Upper lobe of right lung (tissue), 1 donor: ENCODE measurements around the gene LYPD6. TPM values are rescaled to one million over a fixed set of nuclear protein-coding genes. Genes with fewer than 3 reads are reported as not detected.
A peak's percentile ranks its signal among the peaks of the same experiment; 100 is the strongest.

ENCODE experiments used
- ATAC-seq: fragments of 200-7000 bp; cut with Tn5 transposase; one replicate; pipeline ENCODE4 v1.9.1; 2020; ENCODE audit warnings: mild to moderate bottlenecking, moderate library complexity
- DNase-seq: peaks from one replicate; pipeline ENCODE4 v3.0.0-alpha.2; 2020
- H3K27ac ChIP-seq: fragments of 200-600 bp; one replicate; pipeline ENCODE4 v1.8.0; 2022
- H3K27me3 ChIP-seq: fragments of 200-600 bp; one replicate; pipeline ENCODE4 v1.8.0; 2022; ENCODE audit warnings: mild to moderate bottlenecking
- H3K36me3 ChIP-seq: fragments of 200-600 bp; one replicate; pipeline ENCODE4 v1.8.0; 2022
- H3K4me1 ChIP-seq: fragments of 200-600 bp; one replicate; pipeline ENCODE4 v1.8.0; 2022
- H3K4me3 ChIP-seq: fragments of 200-600 bp; one replicate; pipeline ENCODE4 v1.8.0; 2022; ENCODE audit warnings: mild to moderate bottlenecking
- H3K9me3 ChIP-seq: fragments of 200-600 bp; one replicate; pipeline ENCODE4 v1.8.0; 2022
- intact Hi-C: fragments of 100-400 bp; cut with DNase I; formaldehyde crosslinking; loops from one replicate; pipeline ENCODE4 v1.11.0; 2022
- total RNA-seq: library from RNA; stranded (reverse); fragmentation: NEBNext Ultra II Directional; extraction: Animal tissue kit (Norgen Biotek cat#: 25700); gene quantifications from one replicate; pipeline ENCODE4 v1.2.1, GENCODE V29; 2021
- TF ChIP-seq, protein P1 (sequence below): fragments of 200-600 bp; IDR thresholded peaks from one replicate; pipeline ENCODE4 v1.8.0; 2022; ENCODE audit warnings: antibody characterized with exemption
- donor health status: DM: no; HTN: yes; CAD: no; lungs with severe emphysema.

LYPD6 gene
- total RNA-seq, 1 donor from 2014 or later: 0.29 TPM

DNA sequence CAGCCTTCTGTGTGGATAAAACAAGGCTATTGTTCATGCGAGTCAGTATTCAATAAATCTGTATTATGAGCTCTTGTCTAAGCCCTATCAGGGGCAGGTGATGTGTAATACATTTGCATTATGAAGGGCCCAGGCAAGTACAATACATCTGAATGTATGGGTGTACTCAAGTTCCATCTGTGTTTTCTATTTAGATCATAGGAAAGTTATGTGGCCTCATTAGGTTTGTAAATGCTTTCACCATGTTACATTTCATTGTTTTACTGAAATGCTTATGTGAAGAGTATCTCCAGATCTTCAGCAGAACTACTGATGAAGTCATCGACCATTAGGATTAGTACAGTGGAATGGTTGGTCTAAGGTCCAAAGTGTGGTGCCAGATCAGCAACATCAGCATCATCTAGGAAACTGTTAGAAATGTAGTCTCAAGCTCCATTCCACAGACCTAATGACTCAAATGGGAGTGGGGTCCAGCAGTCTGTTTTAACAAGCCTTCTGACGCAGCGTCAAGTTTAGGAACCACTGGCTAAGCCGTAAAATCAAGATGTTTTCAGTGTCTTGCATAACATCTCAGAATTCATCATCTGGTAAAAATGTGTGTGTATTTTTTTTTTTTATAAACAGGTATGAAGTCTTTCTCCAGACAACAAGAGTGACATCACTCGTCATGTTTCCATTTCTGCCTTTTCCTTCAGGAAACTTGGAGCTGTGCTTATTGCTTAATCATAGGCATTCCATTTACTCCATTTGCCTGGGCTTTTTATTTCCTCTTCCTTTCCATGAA lies 80.5 kb downstream of the LYPD6 start:
- ATAC-seq (no peak), DNase-seq (no peak)
- TF ChIP-seq, protein P1, sequence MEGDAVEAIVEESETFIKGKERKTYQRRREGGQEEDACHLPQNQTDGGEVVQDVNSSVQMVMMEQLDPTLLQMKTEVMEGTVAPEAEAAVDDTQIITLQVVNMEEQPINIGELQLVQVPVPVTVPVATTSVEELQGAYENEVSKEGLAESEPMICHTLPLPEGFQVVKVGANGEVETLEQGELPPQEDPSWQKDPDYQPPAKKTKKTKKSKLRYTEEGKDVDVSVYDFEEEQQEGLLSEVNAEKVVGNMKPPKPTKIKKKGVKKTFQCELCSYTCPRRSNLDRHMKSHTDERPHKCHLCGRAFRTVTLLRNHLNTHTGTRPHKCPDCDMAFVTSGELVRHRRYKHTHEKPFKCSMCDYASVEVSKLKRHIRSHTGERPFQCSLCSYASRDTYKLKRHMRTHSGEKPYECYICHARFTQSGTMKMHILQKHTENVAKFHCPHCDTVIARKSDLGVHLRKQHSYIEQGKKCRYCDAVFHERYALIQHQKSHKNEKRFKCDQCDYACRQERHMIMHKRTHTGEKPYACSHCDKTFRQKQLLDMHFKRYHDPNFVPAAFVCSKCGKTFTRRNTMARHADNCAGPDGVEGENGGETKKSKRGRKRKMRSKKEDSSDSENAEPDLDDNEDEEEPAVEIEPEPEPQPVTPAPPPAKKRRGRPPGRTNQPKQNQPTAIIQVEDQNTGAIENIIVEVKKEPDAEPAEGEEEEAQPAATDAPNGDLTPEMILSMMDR: no peak
- Histone ChIP-seq H3K4me1 (no peaks in the 10 kb centered on the region), H3K36me3 (no peaks in the 10 kb centered on the region), H3K4me3 (no peak overlapping the region), H3K27me3 (no peaks in the 10 kb centered on the region), H3K9me3 (no peaks in the 10 kb centered on the region), H3K27ac (no peak overlapping the region)
- intact Hi-C loops: no loop called here

DNA sequence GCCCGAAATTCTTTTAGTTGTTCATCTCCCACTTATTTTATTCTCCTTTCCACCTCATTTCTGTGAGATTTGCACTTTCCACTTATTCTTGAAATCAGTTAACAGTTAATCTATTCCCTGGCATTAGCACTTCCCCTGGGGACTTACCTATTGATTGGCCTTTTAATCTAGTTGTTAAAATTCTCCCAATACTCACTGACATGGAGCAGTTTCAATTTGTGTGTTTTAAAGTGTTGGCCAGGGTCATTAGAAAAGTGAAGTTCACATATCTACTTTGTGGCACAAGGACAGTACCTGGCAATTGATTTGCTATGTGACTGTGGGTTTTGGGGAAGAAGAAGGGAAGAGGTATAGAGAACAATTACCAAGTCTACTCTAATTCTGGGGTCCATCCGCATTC lies 83.1 kb downstream of the LYPD6 start:
- no peaks in the 10 kb centered on the region for H3K9me3 ChIP-seq
- H3K36me3 ChIP-seq: no peaks in the 10 kb centered on the region
- H3K27ac ChIP-seq: no peak overlapping the region
- ATAC-seq: no peak
- TF ChIP-seq, protein P1: no peak
- peaks cover 6% of the 10 kb centered on the region for H3K27me3 ChIP-seq
- intact Hi-C loops: no loop called here
- H3K4me3 ChIP-seq: no peak overlapping the region
- no peak for DNase-seq
- no peaks in the 10 kb centered on the region for H3K4me1 ChIP-seq

DNA sequence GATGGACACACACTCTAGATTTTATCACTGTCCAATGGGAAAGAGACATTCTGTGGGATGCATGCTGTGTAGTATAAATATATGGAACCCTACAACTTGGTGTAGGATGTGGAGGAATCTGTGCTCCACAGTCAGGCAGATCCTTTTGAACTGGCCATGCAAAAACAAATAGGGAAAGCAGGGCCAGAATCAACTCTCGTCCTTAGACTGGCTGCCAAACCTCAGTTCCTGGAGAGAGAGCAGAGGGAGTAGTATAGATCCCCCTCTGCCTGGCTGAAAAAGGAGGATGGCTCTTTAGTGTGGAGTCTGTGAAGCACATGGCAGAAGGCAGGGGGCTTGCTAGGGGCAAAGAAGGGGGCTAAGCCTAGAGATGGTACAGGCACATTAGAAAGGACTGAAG lies 84.7 kb downstream of the LYPD6 start:
- Histone ChIP-seq H3K9me3 (no peaks in the 10 kb centered on the region), H3K27ac (no peak overlapping the region), H3K36me3 (no peaks in the 10 kb centered on the region), H3K4me1 (no peaks in the 10 kb centered on the region), H3K27me3 (peaks cover 9% of the 10 kb centered on the region), H3K4me3 (no peak overlapping the region)
- DNase-seq: no peak
- intact Hi-C loops: no loop called here
- no peak for ATAC-seq
- TF ChIP-seq, protein P1: no peak

DNA sequence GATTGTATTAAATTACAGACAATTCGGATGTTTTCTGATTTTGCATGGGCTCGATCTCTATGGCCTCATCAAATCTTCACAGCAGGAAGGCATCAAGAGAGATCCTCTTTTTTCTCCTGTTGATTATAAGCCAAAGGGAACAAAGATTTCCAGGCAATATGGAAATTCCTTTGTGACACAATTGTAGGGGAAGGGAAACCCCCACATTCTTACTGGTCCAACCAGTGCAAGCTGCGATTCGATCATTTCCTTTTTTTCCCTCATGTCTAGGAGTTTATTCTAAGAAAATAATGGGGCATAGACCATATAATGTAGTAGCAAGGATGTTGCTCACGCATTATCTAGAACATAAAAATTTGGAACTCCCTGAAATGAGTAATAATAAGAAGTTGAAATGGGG lies 87.7 kb downstream of the LYPD6 start:
- ATAC-seq (no peak), DNase-seq (no peak)
- intact Hi-C loops: no loop called here
- TF ChIP-seq, protein P1: no peak
- H3K27me3 ChIP-seq: peaks cover 10% of the 10 kb centered on the region
- no peaks in the 10 kb centered on the region for H3K4me1 ChIP-seq
- no peaks in the 10 kb centered on the region for H3K9me3 ChIP-seq
- H3K36me3 ChIP-seq: no peaks in the 10 kb centered on the region
- H3K27ac ChIP-seq: no peak overlapping the region
- no peak overlapping the region for H3K4me3 ChIP-seq

DNA sequence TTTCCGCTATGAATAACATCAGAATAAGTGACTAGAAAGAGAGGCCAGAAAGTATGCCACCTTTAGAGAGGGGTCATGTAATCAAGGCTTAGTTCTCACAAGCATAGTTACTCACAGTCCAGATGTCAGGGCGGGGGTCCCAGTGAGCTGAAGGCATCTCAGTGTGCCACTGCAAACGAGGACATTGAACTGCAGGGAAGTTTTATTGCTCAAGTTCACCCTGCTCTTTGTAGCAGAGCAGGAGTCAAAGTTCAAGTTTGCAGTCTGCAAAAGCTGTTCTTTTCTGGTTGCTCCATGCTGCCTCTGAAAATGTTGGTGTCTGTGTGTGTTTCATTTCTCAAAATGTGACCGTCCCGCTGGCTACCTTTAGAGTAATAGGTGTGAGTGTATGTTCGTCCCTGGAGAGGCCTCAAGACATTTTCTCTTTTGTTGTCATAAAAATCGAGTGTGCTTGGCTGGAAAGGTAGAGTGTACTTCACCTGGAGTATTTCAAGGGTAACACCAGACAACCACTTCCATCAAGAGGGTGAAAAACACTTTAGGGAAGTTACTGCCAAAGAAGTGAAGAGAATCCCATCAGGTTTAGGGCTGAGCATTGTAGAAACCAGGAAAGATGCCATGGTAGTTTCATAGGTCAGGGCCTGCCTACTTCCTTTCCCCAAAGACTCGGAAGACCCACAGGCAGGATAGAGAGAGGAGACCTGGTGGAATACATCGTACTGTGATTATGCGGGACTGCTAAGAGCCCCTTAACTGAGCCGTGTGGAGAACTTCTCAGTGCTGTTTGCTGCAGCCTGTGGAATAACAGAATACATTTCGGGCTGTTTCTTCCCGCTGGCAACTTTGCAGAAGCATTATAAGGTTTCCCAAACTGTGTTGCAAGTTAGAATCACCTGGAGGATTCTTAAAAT lies 89.9 kb downstream of the LYPD6 start:
- TF ChIP-seq, protein P1: no peak

More for the DNA sequence above, 89.9 kb downstream of the LYPD6 start:
- Histone ChIP-seq H3K36me3 (no peaks in the 10 kb centered on the region), H3K9me3 (no peaks in the 10 kb centered on the region), H3K4me1 (no peaks in the 10 kb centered on the region), H3K27ac (no peak overlapping the region), H3K4me3 (no peak overlapping the region), H3K27me3 (peaks cover 28% of the 10 kb centered on the region)
- DNase-seq: no peak
- intact Hi-C loops: no loop called here
- ATAC-seq: peak; percentile 68
